ENCODE data around the gene MORF4L1. TPM values are rescaled to one million over a fixed set of nuclear protein-coding genes. Genes with fewer than 3 reads are reported as not detected.

The MORF4L1 gene
- total RNA-seq, 4 donors from 2014 or later, result 279 to 372 (median 286) TPM

DNA sequence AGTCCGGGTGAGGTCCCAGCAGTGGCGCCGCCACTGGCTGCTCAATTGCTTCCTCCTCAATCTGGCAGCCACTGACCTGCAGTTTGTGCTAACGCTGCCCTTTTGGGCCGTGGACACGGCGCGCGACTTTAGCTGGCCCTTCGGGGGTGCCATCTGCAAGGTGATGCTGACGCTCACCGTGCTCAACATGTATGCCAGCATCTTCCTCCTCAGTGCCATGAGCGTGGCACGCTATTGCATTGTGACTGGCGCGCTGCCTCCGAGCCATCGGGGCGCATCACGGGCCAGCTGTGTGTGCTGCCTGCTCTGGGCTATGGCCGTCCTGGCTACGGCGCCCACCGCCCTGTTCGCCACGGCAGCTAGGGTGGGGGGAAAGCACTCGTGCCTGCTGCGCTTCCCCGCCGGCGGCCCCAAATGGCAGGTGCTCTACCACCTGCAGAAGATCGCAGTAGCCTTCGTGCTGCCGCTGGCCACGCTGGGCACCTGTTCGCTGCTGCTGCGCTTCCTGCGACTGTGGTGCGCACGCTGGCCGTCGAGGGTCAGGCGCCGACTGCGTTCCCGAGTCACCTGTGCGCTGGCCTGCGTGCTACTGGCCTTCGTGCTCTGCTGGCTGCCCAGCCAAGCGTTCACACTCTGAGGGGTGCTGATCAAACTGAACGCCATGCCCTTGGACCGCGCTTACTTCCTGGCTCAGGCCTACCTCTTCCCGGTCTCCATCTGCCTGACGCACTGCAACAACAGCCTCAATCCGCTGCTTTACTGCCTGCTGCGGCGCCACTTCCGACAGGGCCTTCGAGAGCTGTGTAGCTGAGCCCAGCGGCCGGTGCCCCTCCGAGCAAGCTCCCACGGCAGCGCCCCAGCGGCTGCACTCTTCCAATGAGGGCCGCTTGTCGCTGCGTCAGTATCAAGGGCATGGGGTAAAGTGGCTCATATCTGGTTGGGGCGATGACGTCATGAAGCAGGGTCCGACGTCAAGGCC lies 41.2 kb upstream of the MORF4L1 start:
- in situ Hi-C loops (cut with MboI; ENCODE audit: low sequenced_read_pairs in 4 of 4), result loop anchor here in 1 of 4 donors (25.0 kb wide), 1 partner anchor 356 kb away; no protein-coding TSS in a partner anchor
- no peak for TF ChIP-seq POLR2A (IDR thresholded peaks at IDR 0.05)
- TF ChIP-seq, protein P1, sequence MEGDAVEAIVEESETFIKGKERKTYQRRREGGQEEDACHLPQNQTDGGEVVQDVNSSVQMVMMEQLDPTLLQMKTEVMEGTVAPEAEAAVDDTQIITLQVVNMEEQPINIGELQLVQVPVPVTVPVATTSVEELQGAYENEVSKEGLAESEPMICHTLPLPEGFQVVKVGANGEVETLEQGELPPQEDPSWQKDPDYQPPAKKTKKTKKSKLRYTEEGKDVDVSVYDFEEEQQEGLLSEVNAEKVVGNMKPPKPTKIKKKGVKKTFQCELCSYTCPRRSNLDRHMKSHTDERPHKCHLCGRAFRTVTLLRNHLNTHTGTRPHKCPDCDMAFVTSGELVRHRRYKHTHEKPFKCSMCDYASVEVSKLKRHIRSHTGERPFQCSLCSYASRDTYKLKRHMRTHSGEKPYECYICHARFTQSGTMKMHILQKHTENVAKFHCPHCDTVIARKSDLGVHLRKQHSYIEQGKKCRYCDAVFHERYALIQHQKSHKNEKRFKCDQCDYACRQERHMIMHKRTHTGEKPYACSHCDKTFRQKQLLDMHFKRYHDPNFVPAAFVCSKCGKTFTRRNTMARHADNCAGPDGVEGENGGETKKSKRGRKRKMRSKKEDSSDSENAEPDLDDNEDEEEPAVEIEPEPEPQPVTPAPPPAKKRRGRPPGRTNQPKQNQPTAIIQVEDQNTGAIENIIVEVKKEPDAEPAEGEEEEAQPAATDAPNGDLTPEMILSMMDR (IDR thresholded peaks at IDR 0.05 in 4 of 5, conservative IDR thresholded peaks at IDR 0.05 in 1 of 5), result no peak
- Histone ChIP-seq H3K4me1 (no peaks in the 10 kb centered on the region), H3K27me3 (no peaks in the 10 kb centered on the region), H3K4me3 (no peak overlapping the region), H3K9me3 (no peaks in the 10 kb centered on the region), H3K27ac (no peak overlapping the region), H3K36me3 (no peaks in the 10 kb centered on the region)
- ATAC-seq (no peak), DNase-seq (no peak)
- intact Hi-C loops (cut with DNase I; ENCODE audit: low total_unique reads), result no loop called here

DNA sequence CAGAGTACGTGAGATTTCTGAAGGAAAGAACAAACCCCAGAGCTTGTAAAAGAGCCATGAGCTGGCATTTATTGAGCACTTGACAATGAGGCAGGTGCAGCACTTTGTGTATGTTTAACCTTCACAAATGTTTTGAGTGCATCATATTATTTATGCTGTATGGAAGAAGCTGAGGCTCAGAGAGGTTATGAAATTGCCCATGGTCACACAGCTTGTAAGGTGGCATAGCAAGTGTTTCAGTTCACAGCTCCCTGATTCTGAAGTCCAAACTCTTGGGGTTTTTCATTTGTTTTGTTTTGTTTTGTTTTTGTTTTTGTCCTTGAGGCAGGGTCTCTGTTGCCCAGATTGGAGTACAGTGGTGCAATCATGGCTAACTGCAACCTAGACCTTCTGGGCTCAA lies 36.4 kb upstream of the MORF4L1 start:
- ATAC-seq (no peak), DNase-seq (no peak)
- Histone ChIP-seq H3K4me3 (no peak overlapping the region), H3K36me3 (no peaks in the 10 kb centered on the region), H3K27me3 (no peaks in the 10 kb centered on the region), H3K9me3 (no peaks in the 10 kb centered on the region), H3K4me1 (no peaks in the 10 kb centered on the region), H3K27ac (no peak overlapping the region)
- no peak for TF ChIP-seq POLR2A (IDR thresholded peaks at IDR 0.05)
- TF ChIP-seq, protein P1 (IDR thresholded peaks at IDR 0.05 in 4 of 5, conservative IDR thresholded peaks at IDR 0.05 in 1 of 5), result no peak
- in situ Hi-C loops (cut with MboI; ENCODE audit: low sequenced_read_pairs in 4 of 4) (loop anchor here in 1 of 4 donors (25.0 kb wide), 1 partner anchor 351 kb away; no protein-coding TSS in a partner anchor), intact Hi-C loops (cut with DNase I; ENCODE audit: low total_unique reads) (no loop called here)

DNA sequence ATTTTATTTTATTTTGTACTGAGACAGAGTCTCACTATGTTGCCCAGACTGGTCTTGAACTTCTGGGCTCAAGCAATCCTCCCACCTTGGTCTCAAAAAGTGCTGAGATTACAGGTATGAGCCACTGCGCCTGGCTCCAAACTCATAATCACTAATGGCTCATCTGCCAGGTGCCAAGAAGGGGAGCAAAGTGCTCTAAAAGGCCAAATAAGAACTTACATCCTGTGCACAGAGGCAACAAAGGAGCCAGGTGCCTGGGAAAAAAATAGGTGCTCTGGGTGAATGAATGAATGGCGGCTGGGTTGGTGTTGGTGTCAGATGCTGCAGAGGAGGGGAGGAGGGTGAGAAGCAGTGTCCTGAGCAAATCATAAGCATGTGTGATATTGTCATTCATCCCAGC lies 35.6 kb upstream of the MORF4L1 start:
- no peak overlapping the region for H3K4me3 ChIP-seq
- in situ Hi-C loops (cut with MboI; ENCODE audit: low sequenced_read_pairs in 4 of 4), result loop anchor here in 1 of 4 donors (25.0 kb wide), 1 partner anchor 350 kb away; no protein-coding TSS in a partner anchor
- DNase-seq (no peak), ATAC-seq (no peak)
- H3K36me3 ChIP-seq, result no peaks in the 10 kb centered on the region
- H3K4me1 ChIP-seq, result no peaks in the 10 kb centered on the region
- TF ChIP-seq POLR2A (IDR thresholded peaks at IDR 0.05), result no peak
- TF ChIP-seq, protein P1 (IDR thresholded peaks at IDR 0.05 in 4 of 5, conservative IDR thresholded peaks at IDR 0.05 in 1 of 5), result no peak
- no peak overlapping the region for H3K27ac ChIP-seq
- no peaks in the 10 kb centered on the region for H3K27me3 ChIP-seq
- intact Hi-C loops (cut with DNase I; ENCODE audit: low total_unique reads), result no loop called here
- no peaks in the 10 kb centered on the region for H3K9me3 ChIP-seq

DNA sequence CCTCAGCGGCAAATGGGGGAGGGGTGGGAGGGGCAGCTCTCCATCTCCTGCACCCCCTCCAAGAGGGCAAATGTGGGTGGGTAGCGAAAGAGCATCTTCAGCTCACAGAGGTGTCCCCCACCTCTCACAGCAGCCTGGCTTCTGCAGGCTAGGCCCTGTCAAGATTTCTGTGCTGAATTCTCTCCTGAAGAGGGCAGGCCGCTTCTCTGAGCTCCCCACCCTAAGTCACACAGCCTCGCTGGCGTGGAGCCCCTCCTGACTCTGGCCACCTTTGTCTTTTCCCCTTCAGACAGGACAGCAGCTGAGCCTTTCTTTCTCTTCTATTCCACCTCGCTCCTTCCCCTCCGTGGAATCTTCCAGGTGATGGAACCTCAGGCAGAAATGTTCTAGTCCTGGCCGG lies 35.1 kb upstream of the MORF4L1 start:
- intact Hi-C loops (cut with DNase I; ENCODE audit: low total_unique reads), result no loop called here

More for the DNA sequence above, 35.1 kb upstream of the MORF4L1 start:
- in situ Hi-C loops (cut with MboI; ENCODE audit: low sequenced_read_pairs in 4 of 4), result loop anchor here in 1 of 4 donors (25.0 kb wide), 1 partner anchor 350 kb away; no protein-coding TSS in a partner anchor
- Histone ChIP-seq H3K27ac (no peak overlapping the region), H3K9me3 (no peaks in the 10 kb centered on the region), H3K4me1 (no peaks in the 10 kb centered on the region), H3K4me3 (no peak overlapping the region), H3K27me3 (no peaks in the 10 kb centered on the region), H3K36me3 (no peaks in the 10 kb centered on the region)
- DNase-seq (no peak), ATAC-seq (no peak)
- no peak for TF ChIP-seq POLR2A (IDR thresholded peaks at IDR 0.05)
- TF ChIP-seq, protein P1 (IDR thresholded peaks at IDR 0.05 in 4 of 5, conservative IDR thresholded peaks at IDR 0.05 in 1 of 5), result no peak

Measured in gastrocnemius medialis (tissue), 4 donors.